GM18519 (cell line): ENCODE data around the gene CCZ1B.
A peak's percentile ranks its signal among the peaks of the same experiment; 100 is the strongest.
"Not testable (repeated sequence)": the region's sequence is repeated elsewhere in the genome, so short reads cannot be mapped to it uniquely, and the experiment has no call there.

ENCODE experiments used
- ATAC-seq: cut with Tn5 transposase; IDR thresholded peaks from one replicate; pipeline ENCODE4 v1.9.1; 2021; ENCODE audit warnings: mild to moderate bottlenecking, moderate library complexity; ENCODE audit not compliant: unreplicated experiment, low FRiP score

CCZ1B gene

GRCh38 chr7:6826151-6826550, at the start of gene CCZ1B:
Gene CCZ1B, minus strand, starts transcription at chr7:6826275. Its CDS starts 78 bp downstream, at chr7:6826197.
- ATAC-seq: peak; percentile 96

GRCh38 chr7:6875022-6875421, 48.9 kb upstream of the CCZ1B start:
- ATAC-seq: not testable (repeated sequence)

DNA sequence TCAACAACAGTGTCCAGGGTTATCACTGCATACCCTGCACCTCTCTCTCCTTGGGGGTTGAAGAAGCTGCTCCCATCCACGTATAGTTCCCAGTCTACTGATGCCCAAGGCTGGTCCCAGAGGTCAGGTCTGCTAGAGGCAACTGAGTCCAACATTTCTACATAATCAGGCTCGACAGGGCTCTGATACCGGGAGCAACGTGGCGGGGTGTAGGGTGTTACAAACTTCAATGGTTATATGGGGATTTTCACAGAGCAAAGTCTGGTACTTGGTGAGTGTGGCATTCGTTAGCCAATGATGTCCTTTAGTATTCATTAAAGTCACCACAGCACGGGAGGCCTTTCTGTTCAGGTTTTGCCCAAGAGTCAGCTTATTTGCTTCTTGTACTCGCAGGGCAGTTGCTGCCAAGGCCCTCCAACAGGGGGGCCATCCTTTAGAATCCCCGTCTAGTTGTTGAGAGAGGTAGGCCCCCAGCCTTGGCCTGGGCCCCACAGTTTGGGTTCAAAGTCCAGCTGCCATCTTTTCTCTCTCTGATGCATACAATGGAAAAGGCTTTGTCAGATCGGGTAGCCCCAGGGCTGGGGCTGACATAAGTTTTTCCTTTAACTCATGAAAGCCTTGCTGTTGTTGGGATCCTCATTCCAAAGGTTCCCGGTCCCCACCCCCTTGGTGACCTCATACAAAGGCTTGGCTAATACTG, 46.3 kb upstream of the CCZ1B start:
- not testable (repeated sequence) for ATAC-seq

DNA sequence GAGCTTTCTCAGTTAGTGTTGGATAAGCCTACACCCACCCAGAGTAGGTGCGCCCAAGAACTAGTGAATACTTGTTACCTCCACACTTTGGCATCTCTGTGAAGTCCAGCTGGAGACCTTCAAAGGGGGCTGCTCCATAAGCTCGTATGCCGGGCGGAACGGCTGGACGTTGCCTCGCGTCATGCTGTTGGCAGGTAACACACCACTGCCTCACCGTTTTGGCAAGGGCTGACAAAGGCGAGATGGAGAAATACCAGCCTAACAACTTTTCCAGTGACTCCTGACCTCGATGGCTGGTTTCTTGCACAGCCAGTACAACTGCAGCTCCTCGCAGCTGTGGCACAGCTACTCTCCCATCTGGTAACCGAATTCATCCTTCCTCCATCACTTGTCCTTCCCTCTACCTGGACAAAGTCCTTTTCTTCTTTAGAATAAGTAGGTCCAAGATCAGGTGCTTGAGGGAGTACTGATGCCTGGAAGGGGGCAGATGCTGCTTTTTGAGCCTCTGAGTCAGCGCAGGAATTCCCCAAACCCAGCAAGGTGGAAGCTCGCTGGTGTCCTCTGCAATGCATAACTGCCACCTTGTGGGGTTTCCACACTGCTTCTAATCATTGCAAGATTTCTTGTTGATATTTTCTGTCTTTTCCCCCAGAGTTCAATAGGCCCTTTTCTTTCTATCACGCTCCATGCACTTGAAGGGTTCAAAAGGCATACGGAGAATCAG, 45.5 kb upstream of the CCZ1B start:
- ATAC-seq: not testable (repeated sequence)

DNA sequence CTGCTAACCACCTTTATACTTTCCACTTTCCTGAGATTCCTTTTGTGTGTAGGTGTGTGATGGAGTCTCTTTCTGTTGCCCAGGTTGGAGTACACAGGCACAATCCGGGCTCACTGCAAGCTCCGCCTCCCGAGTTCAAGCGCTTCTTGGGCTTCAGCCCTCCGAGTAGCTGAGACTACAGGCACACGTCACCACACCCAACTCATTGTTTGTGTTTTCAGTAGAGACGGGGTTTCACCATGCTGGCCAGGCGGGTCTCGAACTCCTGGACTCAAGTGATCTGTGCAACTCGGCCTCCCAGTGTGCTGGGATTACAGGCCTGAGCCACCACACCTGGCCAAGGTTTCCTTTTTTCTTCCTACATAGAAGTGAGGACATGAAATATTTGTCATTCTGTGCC, 38.7 kb upstream of the CCZ1B start:
- not testable (repeated sequence) for ATAC-seq

DNA sequence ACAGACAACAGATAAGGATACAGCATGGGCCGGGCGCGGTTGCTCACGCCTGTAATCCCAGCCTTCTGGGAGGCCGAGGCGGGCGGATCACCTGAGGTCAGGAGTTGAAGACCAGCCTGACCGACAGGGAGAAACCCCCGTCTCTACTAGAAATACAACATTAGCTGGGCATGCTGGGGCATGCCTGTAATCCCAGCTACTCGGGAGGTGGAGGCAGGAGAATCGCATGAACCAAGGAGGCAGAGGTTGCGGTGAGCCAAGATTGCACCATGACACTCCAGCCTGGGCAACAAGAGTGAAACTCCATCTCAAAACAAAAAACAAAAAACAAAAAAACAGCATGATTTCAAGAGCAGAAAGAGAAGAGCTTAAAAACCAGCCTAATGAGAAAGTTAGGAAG, 38.1 kb upstream of the CCZ1B start:
- ATAC-seq: not testable (repeated sequence)

- not testable (repeated sequence) for ATAC-seq
These were observed 36.8 kb upstream of the CCZ1B start for GRCh38 chr7:6862876-6863275.

DNA sequence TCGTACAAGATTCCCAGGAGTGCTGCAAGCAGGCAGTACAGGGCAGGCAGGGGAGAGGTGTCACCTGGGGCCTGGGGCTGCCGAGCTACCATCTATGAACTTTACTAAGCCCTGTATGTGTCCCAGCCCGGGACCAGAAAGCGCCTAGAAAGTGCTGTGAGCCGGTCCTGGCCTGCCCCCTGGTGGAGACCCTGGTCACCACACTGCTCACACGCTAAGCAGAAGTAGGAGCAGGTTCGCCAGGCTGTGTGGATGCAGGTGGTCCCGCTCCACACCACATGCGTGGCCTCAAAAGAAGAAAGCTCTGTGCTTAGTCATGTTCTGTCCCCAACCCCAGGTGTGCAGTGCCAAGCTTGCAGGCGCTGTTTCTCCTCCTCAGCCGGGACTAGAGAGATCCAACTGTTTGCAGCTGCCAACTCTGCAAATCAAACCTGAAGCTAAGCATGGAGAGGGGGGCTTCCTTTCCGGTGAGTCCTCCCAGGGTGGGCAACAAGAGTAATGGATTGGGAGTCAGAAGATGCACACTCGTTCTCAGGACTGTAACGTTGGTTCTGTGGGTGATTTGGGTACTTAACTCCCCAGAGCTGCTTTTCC, 31.7 kb upstream of the CCZ1B start:
- ATAC-seq: not testable (repeated sequence)

DNA sequence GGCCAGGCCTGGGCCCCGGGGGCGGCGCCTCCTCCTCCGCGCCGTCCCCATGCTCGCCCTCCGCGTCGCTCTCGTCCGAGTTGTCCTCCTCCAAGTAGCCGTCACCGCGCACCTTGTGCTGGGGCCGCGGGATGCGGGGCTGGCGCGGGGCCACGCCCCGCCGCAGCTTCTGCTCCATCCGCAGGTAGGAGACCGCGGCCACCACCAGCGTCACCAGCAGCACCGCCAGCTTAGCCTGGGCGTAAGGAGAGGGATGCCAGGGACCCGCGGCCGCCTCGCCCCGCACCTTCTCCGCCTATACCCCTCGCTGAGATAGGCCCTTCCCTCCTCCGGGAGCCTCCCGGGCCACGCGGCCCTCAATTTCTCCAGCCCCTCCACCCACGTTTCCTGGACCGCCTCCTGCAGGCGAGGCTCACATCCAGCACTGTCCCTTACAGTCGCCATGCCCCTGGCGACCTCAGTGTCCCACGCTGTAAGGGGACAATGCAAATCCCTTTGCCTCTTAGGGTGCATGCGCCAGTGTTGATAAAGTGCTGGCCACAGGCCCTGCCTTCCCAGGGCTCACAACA, 29.6 kb upstream of the CCZ1B start:
- not testable (repeated sequence) for ATAC-seq

DNA sequence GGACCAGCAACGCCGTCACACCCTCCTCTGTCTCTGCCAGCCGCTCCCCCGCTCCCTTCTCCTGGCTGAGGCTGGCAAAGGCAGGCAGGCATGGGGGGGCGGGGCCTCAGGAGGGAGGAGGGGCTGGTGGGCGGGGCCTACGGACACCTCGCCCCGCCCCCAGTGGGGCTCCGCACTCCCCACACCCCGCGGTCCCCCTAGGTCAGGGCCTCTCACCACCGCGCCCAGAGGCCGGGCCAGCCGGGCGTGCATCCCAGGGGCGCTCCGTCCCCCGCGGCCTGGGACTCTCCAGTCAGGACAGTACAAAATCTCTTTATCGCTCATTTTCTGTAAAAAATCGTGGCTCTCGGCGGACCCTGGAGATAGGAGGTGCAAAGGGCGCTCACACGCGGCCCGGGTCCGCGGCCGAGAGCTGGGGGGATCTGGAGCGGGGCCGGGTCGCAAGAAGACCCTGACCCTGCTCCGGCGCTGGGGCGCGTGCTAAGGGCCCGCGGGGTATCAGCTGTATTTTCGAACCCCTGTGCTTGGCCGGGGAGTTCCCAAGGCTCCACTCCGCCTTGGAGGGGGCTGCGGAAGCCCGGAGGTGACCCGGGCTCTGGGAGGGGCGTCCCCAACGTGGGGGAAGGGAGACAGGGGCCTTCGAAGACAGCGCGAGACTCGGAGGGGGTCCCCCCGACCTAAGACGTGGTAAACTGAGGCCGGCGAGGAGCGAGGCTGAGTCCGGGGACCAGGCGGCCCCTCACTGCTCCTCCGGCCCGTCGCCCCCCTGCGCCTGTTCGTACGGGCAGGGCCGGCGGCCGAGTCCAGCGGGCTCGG, 28.9 kb upstream of the CCZ1B start:
- ATAC-seq: not testable (repeated sequence)

GRCh38 chr7:6853681-6854080, 27.6 kb upstream of the CCZ1B start:
- ATAC-seq: not testable (repeated sequence)

- ATAC-seq: not testable (repeated sequence)
These were observed 23.1 kb upstream of the CCZ1B start for GRCh38 chr7:6849127-6849526.

DNA sequence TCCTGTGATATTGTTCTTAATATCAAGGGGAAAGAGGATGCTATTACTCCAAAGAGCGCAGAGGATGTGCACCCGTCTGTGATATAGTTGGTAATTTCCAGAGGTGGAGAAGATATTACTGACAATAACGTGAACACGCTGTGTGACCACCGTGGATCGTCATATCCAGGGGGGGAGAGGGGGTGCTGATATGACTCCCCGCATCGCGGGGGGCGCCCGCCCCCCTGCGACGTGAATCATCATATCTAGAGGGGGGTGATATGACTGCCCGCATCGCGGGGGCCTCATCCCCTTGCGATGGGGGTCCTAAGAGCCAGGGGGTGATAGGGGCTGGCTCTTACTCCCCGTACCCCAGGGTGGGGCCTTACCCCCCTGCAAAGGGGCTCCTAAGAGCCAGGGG, 21.7 kb upstream of the CCZ1B start:
- not testable (repeated sequence) for ATAC-seq

DNA sequence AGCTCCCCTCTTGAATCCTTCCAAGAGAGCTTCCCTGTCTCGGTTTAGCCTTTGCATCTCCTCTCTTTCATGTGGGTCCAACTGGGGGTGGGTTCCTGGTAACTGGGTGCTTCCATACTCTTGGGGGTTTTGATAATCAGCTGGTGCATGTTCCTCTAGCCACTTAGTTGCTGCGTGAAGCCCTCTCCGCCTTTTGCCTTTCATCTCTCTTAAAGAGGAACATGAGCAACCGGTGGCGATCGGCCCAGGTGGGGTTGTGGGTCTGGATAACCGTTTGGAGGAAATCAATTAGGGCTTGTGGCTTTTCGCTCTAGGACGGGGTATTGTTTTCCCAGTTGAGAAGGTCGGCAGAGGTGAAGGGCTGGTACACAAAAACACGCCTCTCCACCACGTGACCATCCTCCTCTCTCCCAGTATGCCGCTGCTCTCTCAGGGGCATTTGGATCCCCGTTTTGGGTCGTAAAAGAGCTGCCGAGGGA, 19.9 kb upstream of the CCZ1B start:
- not testable (repeated sequence) for ATAC-seq

GRCh38 chr7:6843654-6844053, 17.6 kb upstream of the CCZ1B start:
- ATAC-seq: not testable (repeated sequence)

DNA sequence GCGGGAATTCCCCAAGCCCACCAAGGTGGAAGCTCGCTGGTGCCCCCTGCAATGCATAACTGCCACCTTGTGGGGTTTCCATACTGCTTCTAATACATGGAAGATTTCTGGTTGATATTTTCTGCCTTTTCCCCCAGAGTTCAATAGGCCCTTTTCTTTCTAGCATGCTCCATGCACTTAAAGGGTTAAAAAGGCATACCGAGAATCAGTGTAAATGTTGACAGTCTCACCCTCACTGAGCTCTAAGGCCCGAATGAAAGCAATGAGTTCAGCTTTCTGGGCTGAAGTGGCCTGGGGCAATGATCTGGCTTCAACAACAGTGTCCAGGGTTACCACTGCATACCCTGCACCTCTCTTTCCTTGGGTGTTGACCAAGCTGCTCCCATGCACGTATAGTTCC, 17.0 kb upstream of the CCZ1B start:
- ATAC-seq: not testable (repeated sequence)

- ATAC-seq: not testable (repeated sequence)
These were observed 16.3 kb upstream of the CCZ1B start for GRCh38 chr7:6842278-6842921.

GRCh38 chr7:6837081-6837480, 11.0 kb upstream of the CCZ1B start:
- ATAC-seq: not testable (repeated sequence)

- not testable (repeated sequence) for ATAC-seq
These were observed 9.4 kb upstream of the CCZ1B start for GRCh38 chr7:6835521-6835920.

DNA sequence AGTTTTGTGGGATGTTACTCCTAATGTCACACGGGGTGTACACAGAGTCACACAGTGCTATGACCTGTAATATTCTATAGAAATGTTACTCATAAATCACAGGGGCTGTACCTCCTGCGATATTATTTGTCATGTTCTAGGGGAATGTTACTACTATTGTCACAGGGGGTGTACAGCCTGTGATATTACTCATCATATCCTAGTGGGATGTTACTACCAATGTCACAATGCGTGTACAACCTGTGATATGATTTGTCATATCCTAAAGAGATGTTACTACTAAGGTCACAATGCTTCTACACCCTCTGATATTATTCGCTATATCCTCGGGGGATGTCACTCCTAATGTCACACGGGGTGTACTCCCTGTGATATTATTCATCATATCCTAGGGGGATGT, 7.6 kb upstream of the CCZ1B start:
- no peak for ATAC-seq
